Measurements from ENCODE around the gene SIVA1. TPM values are rescaled to one million over a fixed set of nuclear protein-coding genes. Genes with fewer than 3 reads are reported as not detected.
A peak's percentile ranks its signal among the peaks of the same experiment; 100 is the strongest.

Gene SIVA1
- total RNA-seq, 2 donors from 2014 or later = 82.5 to 87.3 TPM

DNA sequence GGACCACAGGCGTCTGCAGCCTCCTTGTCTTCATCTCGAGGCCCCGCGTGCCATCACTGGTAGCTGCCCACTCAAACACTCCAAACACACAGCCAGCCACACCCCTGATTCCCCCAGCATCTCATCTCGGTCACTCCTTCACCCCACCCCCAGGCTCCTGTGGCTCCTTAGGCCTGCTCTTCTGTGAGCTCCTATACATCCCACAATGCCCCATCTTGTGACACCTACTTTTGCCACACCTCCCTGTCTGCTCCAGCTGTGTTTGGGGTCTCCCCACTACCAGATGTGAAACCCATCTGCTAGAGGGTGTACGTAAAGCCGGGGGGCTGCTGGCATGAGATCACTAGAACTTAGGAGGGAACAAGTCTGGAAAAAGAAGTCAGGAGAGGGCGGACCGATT is 38.5 kb downstream of the SIVA1 start:
- Histone ChIP-seq H3K9ac (ENCODE audit: extremely low read depth, low read length, poor library complexity, severe bottlenecking) (no peak overlapping the region), H3K36me3 (ENCODE audit: control insufficient read depth, insufficient read depth, low read length) (peaks cover 4% of the 10 kb centered on the region), H3K4me3 (ENCODE audit: low read length) (no peak overlapping the region), H3K4me1 (ENCODE audit: control insufficient read depth, insufficient read depth, low read length) (peaks cover 15% of the 10 kb centered on the region), H3K27ac (ENCODE audit: low read depth, low read length) (no peak overlapping the region), H3K9me3 (ENCODE audit: control insufficient read depth, low read length) (no peaks in the 10 kb centered on the region), H3K27me3 (ENCODE audit: control insufficient read depth, insufficient read depth, low read length, poor library complexity, severe bottlenecking) (no peaks in the 10 kb centered on the region)
- Mint-ChIP-seq H3K27ac (no peak overlapping the region), H3K9me3 (no peaks in the 10 kb centered on the region), H3K36me3 (ENCODE audit: low read depth) (peaks cover 10% of the 10 kb centered on the region), H3K4me3 (no peak overlapping the region), H3K27me3 (ENCODE audit: insufficient read depth) (no peaks in the 10 kb centered on the region), H3K4me1 (peaks cover 18% of the 10 kb centered on the region)
- TF ChIP-seq, protein P1, sequence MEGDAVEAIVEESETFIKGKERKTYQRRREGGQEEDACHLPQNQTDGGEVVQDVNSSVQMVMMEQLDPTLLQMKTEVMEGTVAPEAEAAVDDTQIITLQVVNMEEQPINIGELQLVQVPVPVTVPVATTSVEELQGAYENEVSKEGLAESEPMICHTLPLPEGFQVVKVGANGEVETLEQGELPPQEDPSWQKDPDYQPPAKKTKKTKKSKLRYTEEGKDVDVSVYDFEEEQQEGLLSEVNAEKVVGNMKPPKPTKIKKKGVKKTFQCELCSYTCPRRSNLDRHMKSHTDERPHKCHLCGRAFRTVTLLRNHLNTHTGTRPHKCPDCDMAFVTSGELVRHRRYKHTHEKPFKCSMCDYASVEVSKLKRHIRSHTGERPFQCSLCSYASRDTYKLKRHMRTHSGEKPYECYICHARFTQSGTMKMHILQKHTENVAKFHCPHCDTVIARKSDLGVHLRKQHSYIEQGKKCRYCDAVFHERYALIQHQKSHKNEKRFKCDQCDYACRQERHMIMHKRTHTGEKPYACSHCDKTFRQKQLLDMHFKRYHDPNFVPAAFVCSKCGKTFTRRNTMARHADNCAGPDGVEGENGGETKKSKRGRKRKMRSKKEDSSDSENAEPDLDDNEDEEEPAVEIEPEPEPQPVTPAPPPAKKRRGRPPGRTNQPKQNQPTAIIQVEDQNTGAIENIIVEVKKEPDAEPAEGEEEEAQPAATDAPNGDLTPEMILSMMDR (conservative IDR thresholded peaks at IDR 0.05) = no peak
- no peak for DNase-seq
- 89 to 100% methylated on average over 3 to 9 of the region's 9 CpGs for WGBS, 2 experiments (ENCODE audit: insufficient coverage in 1 of 2, insufficient read length in 1 of 2)

DNA sequence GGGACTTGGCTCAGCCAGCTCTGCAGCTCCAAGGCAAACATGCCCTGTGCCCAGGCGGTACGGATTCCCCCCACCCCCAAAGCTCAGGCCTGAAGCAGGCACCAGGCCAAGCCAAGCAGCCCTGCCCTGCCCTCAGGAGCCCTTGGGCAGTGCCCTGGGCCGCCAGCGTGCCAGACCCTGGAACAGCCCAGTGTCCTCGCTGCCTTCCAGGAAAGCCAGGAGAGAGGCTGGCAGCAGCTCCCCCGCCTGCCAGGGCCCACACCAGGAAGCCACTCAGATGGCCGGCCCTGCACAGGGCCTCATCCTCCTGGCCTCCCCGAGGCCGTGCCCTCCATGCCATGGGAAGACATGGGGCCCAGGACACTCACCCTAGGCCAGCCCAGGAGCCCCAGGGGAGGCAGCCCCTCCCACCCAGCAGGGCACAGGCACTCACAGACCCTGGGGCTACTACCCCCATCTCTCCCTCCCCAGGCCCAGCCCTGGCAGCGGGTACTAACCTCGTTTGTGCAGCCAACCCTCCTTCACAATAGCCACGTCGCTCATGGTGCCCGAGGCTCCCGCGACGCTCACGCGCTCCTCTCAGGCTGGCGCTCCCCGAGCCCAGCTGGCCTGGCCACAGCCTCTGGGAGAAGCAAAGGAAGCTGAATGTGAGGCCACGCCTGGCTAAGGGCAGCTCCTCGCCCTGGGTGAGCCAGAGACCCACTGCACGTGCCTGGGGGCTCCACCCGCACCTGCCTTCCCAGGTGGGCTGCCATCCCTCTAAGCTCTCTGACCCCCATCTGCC is 39.3 kb downstream of the SIVA1 start:
- no peak for DNase-seq
- WGBS, 2 experiments (ENCODE audit: insufficient coverage in 1 of 2, insufficient read length in 1 of 2) = 96 to 98% methylated on average over 20 to 25 of the region's 25 CpGs
- peaks cover 3% of the 10 kb centered on the region for H3K27me3 Mint-ChIP-seq (ENCODE audit: insufficient read depth)

DNA sequence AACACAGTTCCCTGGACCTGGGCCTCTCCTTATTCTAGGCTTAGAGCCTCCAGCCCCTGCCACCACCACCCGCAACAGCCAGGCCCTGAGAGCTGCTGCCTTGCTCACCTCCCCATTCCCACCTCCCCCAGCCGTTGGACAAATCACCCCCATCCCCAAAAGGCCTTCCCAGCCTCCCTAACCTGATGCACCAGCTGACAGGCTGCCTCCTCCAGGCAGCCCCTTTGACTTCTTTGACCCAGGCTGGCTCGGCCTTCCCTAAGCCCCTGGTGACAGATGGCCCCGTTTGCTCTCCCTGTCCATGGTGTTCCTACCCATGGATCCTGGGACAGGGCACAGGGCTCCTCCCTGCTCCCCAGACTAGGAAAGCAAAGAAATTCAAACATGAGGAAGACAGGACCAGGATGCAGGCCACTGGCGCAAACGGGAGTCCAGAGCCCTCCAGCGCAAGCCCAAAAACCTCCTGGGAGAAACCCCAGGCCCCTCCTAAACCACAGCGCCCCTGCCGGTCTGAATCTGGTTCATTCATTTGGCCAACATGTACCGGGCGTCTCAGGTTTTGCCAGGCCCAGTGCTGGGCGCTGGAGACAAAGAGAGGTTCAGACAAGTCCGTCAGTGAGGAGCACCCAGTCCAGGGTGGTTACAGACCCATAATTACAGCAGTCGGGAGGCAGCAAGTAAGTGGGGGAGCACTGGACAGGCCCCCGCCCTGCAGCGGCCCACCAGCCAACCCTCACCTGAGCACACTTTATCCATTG is 40.2 kb downstream of the SIVA1 start:
- peak overlapping the region; percentile 87 for H3K4me3 ChIP-seq (ENCODE audit: low read length)
- H3K9me3 ChIP-seq (ENCODE audit: control insufficient read depth, low read length) = no peaks in the 10 kb centered on the region
- H3K27me3 ChIP-seq (ENCODE audit: control insufficient read depth, insufficient read depth, low read length, poor library complexity, severe bottlenecking) = no peaks in the 10 kb centered on the region
- TF ChIP-seq, protein P1 (conservative IDR thresholded peaks at IDR 0.05) = peak; percentile 59
- Mint-ChIP-seq H3K27ac (peak overlapping the region; percentile 74), H3K36me3 (ENCODE audit: low read depth) (peaks cover 10% of the 10 kb centered on the region), H3K27me3 (ENCODE audit: insufficient read depth) (peaks cover 10% of the 10 kb centered on the region), H3K4me1 (peaks cover 21% of the 10 kb centered on the region), H3K4me3 (peak overlapping the region; percentile 76), H3K9me3 (no peaks in the 10 kb centered on the region)
- H3K9ac ChIP-seq (ENCODE audit: extremely low read depth, low read length, poor library complexity, severe bottlenecking) = peak overlapping the region; percentile 12
- no peak overlapping the region for H3K27ac ChIP-seq (ENCODE audit: low read depth, low read length)
- peak; percentile 85 for DNase-seq
- peaks cover 17% of the 10 kb centered on the region for H3K4me1 ChIP-seq (ENCODE audit: control insufficient read depth, insufficient read depth, low read length)
- H3K36me3 ChIP-seq (ENCODE audit: control insufficient read depth, insufficient read depth, low read length) = peaks cover 4% of the 10 kb centered on the region
- WGBS, 2 experiments (ENCODE audit: insufficient coverage in 1 of 2, insufficient read length in 1 of 2) = 88 to 91% methylated on average over 13 to 16 of the region's 16 CpGs

More for the DNA sequence above, 39.3 kb downstream of the SIVA1 start:
- H3K9me3 Mint-ChIP-seq = no peaks in the 10 kb centered on the region
- H3K4me3 ChIP-seq (ENCODE audit: low read length) = no peak overlapping the region
- peaks cover 10% of the 10 kb centered on the region for H3K36me3 Mint-ChIP-seq (ENCODE audit: low read depth)
- H3K4me3 Mint-ChIP-seq = no peak overlapping the region
- no peak overlapping the region for H3K9ac ChIP-seq (ENCODE audit: extremely low read depth, low read length, poor library complexity, severe bottlenecking)
- TF ChIP-seq, protein P1 (conservative IDR thresholded peaks at IDR 0.05) = no peak
- H3K9me3 ChIP-seq (ENCODE audit: control insufficient read depth, low read length) = no peaks in the 10 kb centered on the region
- peaks cover 17% of the 10 kb centered on the region for H3K4me1 ChIP-seq (ENCODE audit: control insufficient read depth, insufficient read depth, low read length)
- no peaks in the 10 kb centered on the region for H3K27me3 ChIP-seq (ENCODE audit: control insufficient read depth, insufficient read depth, low read length, poor library complexity, severe bottlenecking)
- H3K27ac Mint-ChIP-seq = no peak overlapping the region
- peaks cover 21% of the 10 kb centered on the region for H3K4me1 Mint-ChIP-seq
- no peak overlapping the region for H3K27ac ChIP-seq (ENCODE audit: low read depth, low read length)
- peaks cover 4% of the 10 kb centered on the region for H3K36me3 ChIP-seq (ENCODE audit: control insufficient read depth, insufficient read depth, low read length)

Data from endodermal cell (in vitro differentiated cells).